Breast epithelium (tissue), 4 donors: Measurements from ENCODE around the gene SIGLEC9. TPM values are rescaled to one million over a fixed set of nuclear protein-coding genes. Genes with fewer than 3 reads are reported as not detected.

Source experiments
- DNase-seq, 2 donors: peaks; one replicate each; pipeline ENCODE4 v3.0.0-alpha.2; 2019; ENCODE audit warnings: low spot score in 2 of 2
- H3K27ac ChIP-seq, 2 donors: fragments of 200-600 bp; sonication (generic) in 1 of 2; one replicate each; pipeline ENCODE4 v1.5.1; 2016 to 2019; ENCODE audit warnings: mild to moderate bottlenecking in 1 of 2
- H3K27me3 ChIP-seq, 2 donors: fragments of 200-600 bp; sonication (generic) in 1 of 2; one replicate each; pipeline versions ENCODE4 v1.5.1 to v1.6.0; 2017 to 2019; ENCODE audit warnings: control low read depth in 1 of 2, mild to moderate bottlenecking in 1 of 2
- H3K36me3 ChIP-seq: fragments of 200-600 bp; one replicate; pipeline ENCODE4 v1.5.1; 2019
- H3K4me1 ChIP-seq, 2 donors: fragments of 200-600 bp; sonication (generic); one replicate each; pipeline ENCODE4 v1.5.1; 2016 to 2019; ENCODE audit warnings: control low read depth in 1 of 2
- H3K4me3 ChIP-seq, 3 donors: fragments of 200-600 bp; sonication (generic); 1 replicate in 2 of 3; 2 replicates in 1 of 3; pipeline ENCODE4 v1.5.1; 2016 to 2019; ENCODE audit warnings: mild to moderate bottlenecking in 3 of 3, moderate library complexity in 2 of 3
- H3K9me3 ChIP-seq, 2 donors: fragments of 200-600 bp; sonication (generic) in 1 of 2; one replicate each; pipeline ENCODE4 v1.5.1; 2016 to 2019; ENCODE audit warnings: control low read depth in 1 of 2
- CTCF ChIP-seq, 3 donors: fragments of 450-650 bp; IDR thresholded peaks; one replicate each; pipeline ENCODE4 v1.5.1; 2016 to 2017; ENCODE audit warnings: antibody characterized with exemption in 3 of 3, mild to moderate bottlenecking in 3 of 3, moderate library complexity in 3 of 3
- POLR2A ChIP-seq: fragments of 450-650 bp; IDR thresholded peaks from one replicate; pipeline ENCODE4 v1.6.1; 2016; ENCODE audit warnings: antibody characterized with exemption, mild to moderate bottlenecking, moderate library complexity
- POLR2AphosphoS5 ChIP-seq, 3 donors: sonication (generic); formaldehyde crosslinking; IDR thresholded peaks; one replicate each; pipeline ENCODE4 v1.6.1; 2017; ENCODE audit warnings: antibody characterized with exemption in 3 of 3
- intact Hi-C: fragments of 100-400 bp; cut with DNase I; formaldehyde crosslinking; loops from one replicate; pipeline ENCODE4 v1.15.1; 2023; ENCODE audit warnings: low total_unique reads
- total RNA-seq, 3 donors: library from RNA; depleted of rRNA; stranded (reverse); fragments of >200 nt; gene quantifications; one replicate each; pipeline ENCODE4 v1.1.0, GENCODE V29; 2016

Gene SIGLEC9
- total RNA-seq, 3 donors from 2014 or later, result 3.4 to 7.0 (median 4.3) TPM

GRCh38 chr19:51135986-51136762 is 11.5 kb downstream of the SIGLEC9 start:
- Histone ChIP-seq H3K36me3 (no peaks in the 10 kb centered on the region), H3K4me1 (no peaks in the 10 kb centered on the region), H3K27ac (no peak overlapping the region), H3K27me3 (peaks cover 0 to 23% of the 10 kb centered on the region in 2 donors), H3K9me3 (no peaks in the 10 kb centered on the region), H3K4me3 (no peak overlapping the region)
- no peak for DNase-seq
- no peak for TF ChIP-seq POLR2AphosphoS5 (IDR thresholded peaks at IDR 0.05)
- no peak for TF ChIP-seq CTCF (IDR thresholded peaks at IDR 0.05)
- TF ChIP-seq POLR2A, result no peak
- intact Hi-C loops, result no loop called here

- no peaks in the 10 kb centered on the region for H3K36me3 ChIP-seq
- H3K27me3 ChIP-seq, result peaks cover 0 to 28% of the 10 kb centered on the region in 2 donors
- no peaks in the 10 kb centered on the region for H3K9me3 ChIP-seq
- no peak overlapping the region for H3K27ac ChIP-seq
- no peak overlapping the region for H3K4me3 ChIP-seq
- TF ChIP-seq POLR2A (no peak), POLR2AphosphoS5 (IDR thresholded peaks at IDR 0.05) (no peak), CTCF (IDR thresholded peaks at IDR 0.05) (no peak)
- intact Hi-C loops, result no loop called here
- DNase-seq, result no peak
- H3K4me1 ChIP-seq, result no peaks in the 10 kb centered on the region
These were observed 12.3 kb downstream of the SIGLEC9 start for GRCh38 chr19:51136851-51137551.

- H3K36me3 ChIP-seq, result no peaks in the 10 kb centered on the region
These were observed 13.2 kb downstream of the SIGLEC9 start for GRCh38 chr19:51137792-51138425.

GRCh38 chr19:51138549-51138979 is 13.9 kb downstream of the SIGLEC9 start:
- H3K4me3 ChIP-seq, result no peak overlapping the region
- TF ChIP-seq POLR2A (no peak), CTCF (IDR thresholded peaks at IDR 0.05) (no peak), POLR2AphosphoS5 (IDR thresholded peaks at IDR 0.05) (no peak)
- H3K27ac ChIP-seq, result no peak overlapping the region
- H3K9me3 ChIP-seq, result no peaks in the 10 kb centered on the region
- peaks cover 0 to 32% of the 10 kb centered on the region in 2 donors for H3K27me3 ChIP-seq
- no peaks in the 10 kb centered on the region for H3K4me1 ChIP-seq
- H3K36me3 ChIP-seq, result no peaks in the 10 kb centered on the region
- DNase-seq, result no peak
- intact Hi-C loops, result no loop called here

More at GRCh38 chr19:51137792-51138425, 13.2 kb downstream of the SIGLEC9 start:
- Histone ChIP-seq H3K27me3 (peaks cover 0 to 32% of the 10 kb centered on the region in 2 donors), H3K4me1 (no peaks in the 10 kb centered on the region), H3K9me3 (no peaks in the 10 kb centered on the region), H3K27ac (no peak overlapping the region), H3K4me3 (no peak overlapping the region)
- TF ChIP-seq POLR2AphosphoS5 (IDR thresholded peaks at IDR 0.05) (no peak), POLR2A (no peak), CTCF (IDR thresholded peaks at IDR 0.05) (no peak)
- no peak for DNase-seq
- intact Hi-C loops, result no loop called here
